SK-N-SH treated with all-trans-retinoic acid at 6 μM for 48 hours (cell line): ENCODE data around the gene PUM1.

Experiments
- ATAC-seq: fragments of 200-7000 bp; cut with Tn5 transposase; 3 replicates; pipeline ENCODE4 v1.9.1; 2020; ENCODE audit warnings: mild to moderate bottlenecking, moderate library complexity
- ARNTL ChIP-seq: fragments of 450-650 bp; formaldehyde crosslinking; IDR thresholded peaks from 2 replicates; pipeline ENCODE4 v1.5.0; 2020; ENCODE audit warnings: low read depth, mild to moderate bottlenecking, moderate library complexity, borderline replicate concordance
- BACH2 ChIP-seq: fragments of 250-450 bp; sonication (Bioruptor Pico); IDR thresholded peaks from 2 replicates; pipeline ENCODE4 v1.9.0; 2021; ENCODE audit warnings: mild to moderate bottlenecking, borderline replicate concordance
- CSDC2 ChIP-seq: fragments of 250-450 bp; sonication (Bioruptor Pico); IDR thresholded peaks from 2 replicates; pipeline ENCODE4 v1.5.0; 2020; ENCODE audit warnings: mild to moderate bottlenecking, moderate library complexity
- CSRNP3 ChIP-seq: fragments of 250-450 bp; sonication (Bioruptor Pico); IDR thresholded peaks from 2 replicates; pipeline ENCODE4 v1.5.1; 2021; ENCODE audit warnings: mild to moderate bottlenecking, moderate library complexity
- GLIS3 ChIP-seq: fragments of 250-450 bp; sonication (Bioruptor Pico); IDR thresholded peaks from 2 replicates; pipeline ENCODE4 v1.5.0; 2020; ENCODE audit warnings: mild to moderate bottlenecking, moderate library complexity
- ISL1 ChIP-seq: fragments of 250-450 bp; sonication (Bioruptor Pico); IDR thresholded peaks from 2 replicates; pipeline ENCODE4 v2.1.2; 2022; ENCODE audit warnings: mild to moderate bottlenecking, moderate library complexity
- OSR1 ChIP-seq: fragments of 250-450 bp; sonication (Bioruptor Pico); IDR thresholded peaks from 2 replicates; pipeline ENCODE4 v1.8.0; 2022; ENCODE audit warnings: moderate library complexity, mild to moderate bottlenecking, inconsistent platforms
- POU6F1 ChIP-seq: fragments of 250-450 bp; sonication (Bioruptor Pico); IDR thresholded peaks from 2 replicates; pipeline ENCODE4 v1.8.0; 2021; ENCODE audit warnings: low read depth, mild to moderate bottlenecking, moderate library complexity, borderline replicate concordance
- PPARA ChIP-seq: fragments of 250-450 bp; sonication (Bioruptor Pico); IDR thresholded peaks from 2 replicates; pipeline ENCODE4 v1.5.0; 2020; ENCODE audit warnings: mild to moderate bottlenecking, borderline replicate concordance
- RARB ChIP-seq: fragments of 250-450 bp; sonication (Bioruptor Pico); IDR thresholded peaks from 2 replicates; pipeline ENCODE4 v1.8.0; 2021; ENCODE audit warnings: mild to moderate bottlenecking, moderate library complexity
- SNAI2 ChIP-seq: fragments of 250-450 bp; sonication (Bioruptor Pico); IDR thresholded peaks from 2 replicates; pipeline ENCODE4 v1.5.0; 2020; ENCODE audit warnings: mild to moderate bottlenecking, moderate library complexity
- TCF4 ChIP-seq: fragments of 250-450 bp; sonication (Bioruptor Pico); IDR thresholded peaks from 2 replicates; pipeline ENCODE4 v1.8.0; 2021; ENCODE audit warnings: mild to moderate bottlenecking, moderate library complexity, borderline replicate concordance
- TOX ChIP-seq: fragments of 250-450 bp; sonication (Bioruptor Pico); IDR thresholded peaks from 2 replicates; pipeline ENCODE4 v1.8.0; 2021; ENCODE audit warnings: mild to moderate bottlenecking, moderate library complexity, borderline replicate concordance
- ZC3H10 ChIP-seq: fragments of 250-450 bp; sonication (Bioruptor Pico); IDR thresholded peaks from 2 replicates; pipeline ENCODE4 v1.5.1; 2021; ENCODE audit warnings: mild to moderate bottlenecking, moderate library complexity
- ZFP3 ChIP-seq: fragments of 250-450 bp; sonication (Bioruptor Pico); IDR thresholded peaks from 2 replicates; pipeline ENCODE4 v1.5.0; 2020; ENCODE audit warnings: mild to moderate bottlenecking, moderate library complexity
- ZNF565 ChIP-seq: fragments of 450-650 bp; formaldehyde crosslinking; conservative IDR thresholded peaks from 2 replicates; pipeline ENCODE4 v1.5.0; 2020; ENCODE audit warnings: low read depth, mild to moderate bottlenecking, moderate library complexity
- ZNF70 ChIP-seq: fragments of 450-650 bp; formaldehyde crosslinking; IDR thresholded peaks from 2 replicates; pipeline ENCODE4 v1.5.0; 2020; ENCODE audit warnings: mild to moderate bottlenecking, moderate library complexity
- ZNF8 ChIP-seq: fragments of 450-650 bp; formaldehyde crosslinking; IDR thresholded peaks from 2 replicates; pipeline ENCODE4 v1.5.0; 2020; ENCODE audit warnings: mild to moderate bottlenecking, moderate library complexity
- TF ChIP-seq, protein P1 (sequence below): fragments of 250-450 bp; sonication (Bioruptor Pico); IDR thresholded peaks from 2 replicates; pipeline ENCODE4 v1.8.0; 2020; ENCODE audit warnings: mild to moderate bottlenecking, moderate library complexity, borderline replicate concordance
- TF ChIP-seq, protein P2 (sequence below): fragments of 250-450 bp; sonication (Bioruptor Pico); IDR thresholded peaks from 2 replicates; pipeline ENCODE4 v1.5.1; 2020; ENCODE audit warnings: low read depth, mild to moderate bottlenecking, moderate library complexity

Gene PUM1

GRCh38 chr1:30929135-30929889 is 136.2 kb downstream of the PUM1 start (continued):
- no peak for TF ChIP-seq SNAI2 (CRISPR knock-in tag)
- TF ChIP-seq ISL1 (CRISPR knock-in tag) = no peak
- TF ChIP-seq, all 23 proteins: peak for 0

- TF ChIP-seq ZNF70 (CRISPR knock-in tag) (peak; percentile 83), GLIS3 (CRISPR knock-in tag) (no peak), POU6F1 (CRISPR knock-in tag) (no peak), SNAI2 (CRISPR knock-in tag) (no peak), ZC3H10 (CRISPR knock-in tag) (no peak), OSR1 (CRISPR knock-in tag) (no peak), CSDC2 (CRISPR knock-in tag) (no peak)
- ATAC-seq = peak; percentile 8; the same call in 2 of the 3 replicates
Measured at GRCh38 chr1:30928789-30929134, 136.8 kb downstream of the PUM1 start.

DNA sequence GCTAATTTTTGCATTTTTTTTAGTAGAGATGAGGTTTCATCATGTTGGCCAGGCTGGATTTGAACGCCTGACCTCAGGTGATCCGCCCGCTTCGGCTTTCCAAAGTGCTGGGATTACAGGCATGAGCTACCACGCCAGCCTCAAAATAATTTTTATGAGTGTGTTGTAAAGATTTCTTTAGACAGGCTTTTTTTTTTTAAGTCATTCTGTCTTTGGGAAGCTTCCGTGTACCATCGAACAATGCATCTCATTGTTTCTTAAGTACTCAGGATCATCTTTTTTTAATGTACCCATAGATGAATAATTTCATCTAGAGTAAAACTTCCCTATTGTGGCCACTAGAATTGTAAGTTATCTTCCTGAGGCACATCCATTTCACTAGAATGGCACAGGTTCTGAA is 137.3 kb downstream of the PUM1 start:
- ATAC-seq = no peak

DNA sequence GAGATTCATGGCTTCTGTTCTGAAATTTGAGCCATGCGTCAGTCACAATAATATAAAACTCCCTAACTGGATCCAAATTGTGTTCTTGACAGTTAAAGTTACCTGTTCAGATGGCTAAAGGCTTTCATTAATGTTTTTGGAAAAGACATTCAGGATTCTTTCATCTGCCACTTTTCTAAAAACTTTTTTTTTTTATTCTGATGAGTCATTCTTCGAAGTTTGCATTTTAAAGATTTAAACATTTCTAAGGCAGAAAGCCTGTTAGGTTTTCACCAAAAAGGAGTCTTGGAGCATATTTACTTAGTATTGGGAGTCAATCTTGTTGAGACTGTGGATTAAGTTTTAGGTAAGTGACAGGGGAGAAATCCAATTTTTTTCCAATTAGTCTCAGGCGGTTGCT is 138.1 kb downstream of the PUM1 start:
- no peak for ATAC-seq
- TF ChIP-seq, protein P1, sequence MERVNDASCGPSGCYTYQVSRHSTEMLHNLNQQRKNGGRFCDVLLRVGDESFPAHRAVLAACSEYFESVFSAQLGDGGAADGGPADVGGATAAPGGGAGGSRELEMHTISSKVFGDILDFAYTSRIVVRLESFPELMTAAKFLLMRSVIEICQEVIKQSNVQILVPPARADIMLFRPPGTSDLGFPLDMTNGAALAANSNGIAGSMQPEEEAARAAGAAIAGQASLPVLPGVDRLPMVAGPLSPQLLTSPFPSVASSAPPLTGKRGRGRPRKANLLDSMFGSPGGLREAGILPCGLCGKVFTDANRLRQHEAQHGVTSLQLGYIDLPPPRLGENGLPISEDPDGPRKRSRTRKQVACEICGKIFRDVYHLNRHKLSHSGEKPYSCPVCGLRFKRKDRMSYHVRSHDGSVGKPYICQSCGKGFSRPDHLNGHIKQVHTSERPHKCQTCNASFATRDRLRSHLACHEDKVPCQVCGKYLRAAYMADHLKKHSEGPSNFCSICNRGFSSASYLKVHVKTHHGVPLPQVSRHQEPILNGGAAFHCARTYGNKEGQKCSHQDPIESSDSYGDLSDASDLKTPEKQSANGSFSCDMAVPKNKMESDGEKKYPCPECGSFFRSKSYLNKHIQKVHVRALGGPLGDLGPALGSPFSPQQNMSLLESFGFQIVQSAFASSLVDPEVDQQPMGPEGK = no peak
- TF ChIP-seq SNAI2 (CRISPR knock-in tag) = no peak
- no peak for TF ChIP-seq TOX
- no peak for TF ChIP-seq CSRNP3 (CRISPR knock-in tag)
- no peak for TF ChIP-seq ZC3H10 (CRISPR knock-in tag)
- no peak for TF ChIP-seq PPARA (CRISPR knock-in tag)
- no peak for TF ChIP-seq ARNTL
- TF ChIP-seq, protein P2, sequence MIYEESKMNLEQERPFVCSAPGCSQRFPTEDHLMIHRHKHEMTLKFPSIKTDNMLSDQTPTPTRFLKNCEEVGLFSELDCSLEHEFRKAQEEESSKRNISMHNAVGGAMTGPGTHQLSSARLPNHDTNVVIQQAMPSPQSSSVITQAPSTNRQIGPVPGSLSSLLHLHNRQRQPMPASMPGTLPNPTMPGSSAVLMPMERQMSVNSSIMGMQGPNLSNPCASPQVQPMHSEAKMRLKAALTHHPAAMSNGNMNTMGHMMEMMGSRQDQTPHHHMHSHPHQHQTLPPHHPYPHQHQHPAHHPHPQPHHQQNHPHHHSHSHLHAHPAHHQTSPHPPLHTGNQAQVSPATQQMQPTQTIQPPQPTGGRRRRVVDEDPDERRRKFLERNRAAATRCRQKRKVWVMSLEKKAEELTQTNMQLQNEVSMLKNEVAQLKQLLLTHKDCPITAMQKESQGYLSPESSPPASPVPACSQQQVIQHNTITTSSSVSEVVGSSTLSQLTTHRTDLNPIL = no peak
- no peak for TF ChIP-seq ZNF70 (CRISPR knock-in tag)
- TF ChIP-seq OSR1 (CRISPR knock-in tag) = no peak
- no peak for TF ChIP-seq ZNF565 (CRISPR knock-in tag)
- no peak for TF ChIP-seq RARB (CRISPR knock-in tag)
- no peak for TF ChIP-seq TCF4
- TF ChIP-seq ZNF8 (CRISPR knock-in tag) = no peak

More for the DNA sequence above, 137.3 kb downstream of the PUM1 start:
- TF ChIP-seq BACH2 (CRISPR knock-in tag) (no peak), CSDC2 (CRISPR knock-in tag) (no peak), POU6F1 (CRISPR knock-in tag) (no peak), ISL1 (CRISPR knock-in tag) (no peak), TOX (no peak), ZNF70 (CRISPR knock-in tag) (no peak), ZNF565 (CRISPR knock-in tag) (no peak), ZFP3 (CRISPR knock-in tag) (no peak), GLIS3 (CRISPR knock-in tag) (no peak), CSRNP3 (CRISPR knock-in tag) (no peak), ZNF8 (CRISPR knock-in tag) (no peak), TCF4 (no peak), ARNTL (no peak), SNAI2 (CRISPR knock-in tag) (no peak)
